Activated CD4-positive, alpha-beta memory T cell treated with anti-CD3 and anti-CD28 coated beads for 36 hours (primary cell): Measurements from ENCODE around the gene SMARCA2. TPM values are rescaled to one million over a fixed set of nuclear protein-coding genes. Genes with fewer than 3 reads are reported as not detected.
"Not testable (repeated sequence)": the region's sequence is repeated elsewhere in the genome, so short reads cannot be mapped to it uniquely, and the experiment has no call there.

Experiments
- CTCF ChIA-PET: fragments of 350-600 bp; sonication (Branson Sonifier 250); formaldehyde crosslinking; loops from one replicate; lab custom pipeline; 2021; ENCODE audit warnings: antibody characterized with exemption, inconsistent platforms; lab: Charles Lee
- POLR2A ChIA-PET: fragments of 350-600 bp; sonication (Branson Sonifier 250); formaldehyde crosslinking; loops from one replicate; lab custom pipeline; 2021; ENCODE audit warnings: antibody characterized with exemption; lab: Charles Lee
- DNase-seq: peaks from one replicate; pipeline ENCODE4 v3.0.0-alpha.2; 2020
- H3K27ac Mint-ChIP-seq: one replicate; pipeline ENCODE4 v1.8.0; 2021; ENCODE audit warnings: mixed read lengths
- H3K27me3 Mint-ChIP-seq: one replicate; pipeline ENCODE4 v1.8.0; 2021; ENCODE audit warnings: mixed read lengths
- H3K36me3 Mint-ChIP-seq: one replicate; pipeline ENCODE4 v1.8.0; 2021; ENCODE audit warnings: mixed read lengths
- H3K4me1 Mint-ChIP-seq: one replicate; pipeline ENCODE4 v1.8.0; 2021; ENCODE audit warnings: low read depth, mixed read lengths
- H3K4me3 Mint-ChIP-seq: one replicate; pipeline ENCODE4 v1.8.0; 2021; ENCODE audit warnings: mild to moderate bottlenecking, mixed read lengths
- H3K9me3 Mint-ChIP-seq: one replicate; pipeline ENCODE4 v1.8.0; 2021; ENCODE audit warnings: mixed read lengths
- intact Hi-C: fragments of 100-400 bp; cut with micrococcal nuclease; formaldehyde crosslinking; loops from one replicate; pipeline ENCODE4 v1.15.1; 2023
- total RNA-seq, 2 experiments: library from RNA; stranded (reverse); gene quantifications; one replicate each; pipeline ENCODE4 v1.2.3, GENCODE V29; 2021

Gene SMARCA2
- total RNA-seq, 2 experiments from 2014 or later = 95.1 to 100 TPM

- CTCF ChIA-PET = interaction anchor here (0.7 to 3.0 kb wide), 16 partner anchors 8 to 597 kb away, joined by 3 to 27 read pairs (median 3); no protein-coding TSS in a partner anchor
- Mint-ChIP-seq H3K4me1 (peaks cover 17% of the 10 kb centered on the region), H3K9me3 (no peaks in the 10 kb centered on the region), H3K36me3 (peaks cover 21% of the 10 kb centered on the region), H3K4me3 (no peak overlapping the region), H3K27me3 (no peaks in the 10 kb centered on the region), H3K27ac (no peak overlapping the region)
- intact Hi-C loops = loop anchor here (1.0 kb wide), 1 partner anchor 47 kb away; no protein-coding TSS in a partner anchor
- POLR2A ChIA-PET = interaction anchor here (0.6 kb wide), 1 partner anchor 727 kb away, joined by 3 read pairs; no protein-coding TSS in a partner anchor
- no peak for DNase-seq
These were observed 117.4 kb downstream of the SMARCA2 start for GRCh38 chr9:2132484-2133082.

- intact Hi-C loops = no loop called here
- no peak overlapping the region for H3K27ac Mint-ChIP-seq
- no peak for DNase-seq
- H3K4me1 Mint-ChIP-seq = peaks cover 18% of the 10 kb centered on the region
- H3K36me3 Mint-ChIP-seq = peaks cover 20% of the 10 kb centered on the region
- no peaks in the 10 kb centered on the region for H3K27me3 Mint-ChIP-seq
- POLR2A ChIA-PET = no interaction called here
- no peaks in the 10 kb centered on the region for H3K9me3 Mint-ChIP-seq
- no peak overlapping the region for H3K4me3 Mint-ChIP-seq
- CTCF ChIA-PET = interaction anchor here (1.3 to 3.0 kb wide), 2 partner anchors 45 to 46 kb away, joined by 4 to 27 read pairs; no protein-coding TSS in a partner anchor
These were observed 119.2 kb downstream of the SMARCA2 start for GRCh38 chr9:2134391-2134790.

- peaks cover 24% of the 10 kb centered on the region for H3K36me3 Mint-ChIP-seq
- peaks cover 23% of the 10 kb centered on the region for H3K4me1 Mint-ChIP-seq
- ChIA-PET POLR2A (no interaction called here), CTCF (interaction anchor here (1.5 kb wide), 1 partner anchor 42 kb away, joined by 4 read pairs; no protein-coding TSS in a partner anchor)
- no peaks in the 10 kb centered on the region for H3K9me3 Mint-ChIP-seq
- no peak for DNase-seq
- H3K27me3 Mint-ChIP-seq = no peaks in the 10 kb centered on the region
- intact Hi-C loops = no loop called here
- no peak overlapping the region for H3K4me3 Mint-ChIP-seq
- no peak overlapping the region for H3K27ac Mint-ChIP-seq
These were observed 123.5 kb downstream of the SMARCA2 start for GRCh38 chr9:2138646-2139045.

- Mint-ChIP-seq H3K4me1 (peaks cover 28% of the 10 kb centered on the region), H3K36me3 (peaks cover 22% of the 10 kb centered on the region), H3K4me3 (no peak overlapping the region), H3K9me3 (no peaks in the 10 kb centered on the region), H3K27me3 (no peaks in the 10 kb centered on the region), H3K27ac (no peak overlapping the region)
- ChIA-PET POLR2A (no interaction called here), CTCF (no interaction called here)
- intact Hi-C loops = no loop called here
- no peak for DNase-seq
These were observed 125.6 kb downstream of the SMARCA2 start for GRCh38 chr9:2140600-2141223.

GRCh38 chr9:2142212-2142611 is 127.1 kb downstream of the SMARCA2 start:
- ChIA-PET CTCF (no interaction called here), POLR2A (no interaction called here)
- no peaks in the 10 kb centered on the region for H3K27me3 Mint-ChIP-seq
- intact Hi-C loops = no loop called here
- H3K27ac Mint-ChIP-seq = no peak overlapping the region
- no peak for DNase-seq
- H3K4me3 Mint-ChIP-seq = no peak overlapping the region
- H3K36me3 Mint-ChIP-seq = peaks cover 24% of the 10 kb centered on the region
- no peaks in the 10 kb centered on the region for H3K9me3 Mint-ChIP-seq
- H3K4me1 Mint-ChIP-seq = peaks cover 33% of the 10 kb centered on the region

- CTCF ChIA-PET = no interaction called here
- peaks cover 27% of the 10 kb centered on the region for H3K4me1 Mint-ChIP-seq
These were observed 129.5 kb downstream of the SMARCA2 start for GRCh38 chr9:2144619-2145018.

GRCh38 chr9:2145746-2146145 is 130.6 kb downstream of the SMARCA2 start:
- Mint-ChIP-seq H3K9me3 (no peaks in the 10 kb centered on the region), H3K27ac (no peak overlapping the region), H3K36me3 (peaks cover 19% of the 10 kb centered on the region), H3K27me3 (no peaks in the 10 kb centered on the region), H3K4me1 (peaks cover 31% of the 10 kb centered on the region), H3K4me3 (no peak overlapping the region)
- ChIA-PET CTCF (interaction anchor here (1.7 kb wide), 1 partner anchor 12 kb away, joined by 7 read pairs; no protein-coding TSS in a partner anchor), POLR2A (no interaction called here)
- DNase-seq = no peak
- intact Hi-C loops = no loop called here

More at GRCh38 chr9:2144619-2145018, 129.5 kb downstream of the SMARCA2 start:
- H3K27me3 Mint-ChIP-seq = no peaks in the 10 kb centered on the region
- no peaks in the 10 kb centered on the region for H3K9me3 Mint-ChIP-seq
- H3K27ac Mint-ChIP-seq = no peak overlapping the region
- no peak for DNase-seq
- POLR2A ChIA-PET = no interaction called here
- intact Hi-C loops = no loop called here
- peaks cover 20% of the 10 kb centered on the region for H3K36me3 Mint-ChIP-seq
- no peak overlapping the region for H3K4me3 Mint-ChIP-seq

- Mint-ChIP-seq H3K4me1 (peaks cover 33% of the 10 kb centered on the region), H3K36me3 (peaks cover 23% of the 10 kb centered on the region)
- intact Hi-C loops, H3K9me3 Mint-ChIP-seq, POLR2A ChIA-PET, H3K27ac Mint-ChIP-seq, H3K4me3 Mint-ChIP-seq, H3K27me3 Mint-ChIP-seq: not testable (repeated sequence)
- DNase-seq = peak; percentile 32
- CTCF ChIA-PET = interaction anchor here (0.7 to 1.7 kb wide), 3 partner anchors 11 to 34 kb away, joined by 3 to 7 read pairs (median 4); no protein-coding TSS in a partner anchor
These were observed 131.6 kb downstream of the SMARCA2 start for GRCh38 chr9:2146700-2147099.

- H3K9me3 Mint-ChIP-seq = peaks cover 2% of the 10 kb centered on the region
- POLR2A ChIA-PET = interaction anchor here (0.6 kb wide), 1 partner anchor 9 kb away, joined by 3 read pairs; no protein-coding TSS in a partner anchor
- no peak for DNase-seq
- CTCF ChIA-PET = no interaction called here
- H3K4me1 Mint-ChIP-seq = peaks cover 34% of the 10 kb centered on the region
- H3K36me3 Mint-ChIP-seq = peaks cover 17% of the 10 kb centered on the region
- intact Hi-C loops = no loop called here
- no peak overlapping the region for H3K27ac Mint-ChIP-seq
- no peaks in the 10 kb centered on the region for H3K27me3 Mint-ChIP-seq
- H3K4me3 Mint-ChIP-seq = no peak overlapping the region
These were observed 135.2 kb downstream of the SMARCA2 start for GRCh38 chr9:2150338-2150737.

- POLR2A ChIA-PET = no interaction called here
- H3K4me3 Mint-ChIP-seq = no peak overlapping the region
- intact Hi-C loops = no loop called here
- CTCF ChIA-PET = no interaction called here
- peak overlapping the region; percentile 2 for H3K27ac Mint-ChIP-seq
- H3K36me3 Mint-ChIP-seq = peaks cover 17% of the 10 kb centered on the region
- H3K9me3 Mint-ChIP-seq = peaks cover 2% of the 10 kb centered on the region
- DNase-seq = no peak
- H3K4me1 Mint-ChIP-seq = peaks cover 37% of the 10 kb centered on the region
- H3K27me3 Mint-ChIP-seq = no peaks in the 10 kb centered on the region
These were observed 136.0 kb downstream of the SMARCA2 start for GRCh38 chr9:2151171-2151570.

- ChIA-PET CTCF (no interaction called here), POLR2A (no interaction called here)
- H3K27ac Mint-ChIP-seq = no peak overlapping the region
- peaks cover 48% of the 10 kb centered on the region for H3K4me1 Mint-ChIP-seq
- peaks cover 2% of the 10 kb centered on the region for H3K9me3 Mint-ChIP-seq
- H3K4me3 Mint-ChIP-seq = no peak overlapping the region
- H3K27me3 Mint-ChIP-seq = no peaks in the 10 kb centered on the region
- intact Hi-C loops = no loop called here
- H3K36me3 Mint-ChIP-seq = peaks cover 14% of the 10 kb centered on the region
- no peak for DNase-seq
These were observed 138.0 kb downstream of the SMARCA2 start for GRCh38 chr9:2152966-2153629.

GRCh38 chr9:2153630-2154217 is 138.6 kb downstream of the SMARCA2 start:
- intact Hi-C loops = no loop called here
- Mint-ChIP-seq H3K4me3 (no peak overlapping the region), H3K27ac (no peak overlapping the region), H3K9me3 (peaks cover 2% of the 10 kb centered on the region), H3K36me3 (peaks cover 12% of the 10 kb centered on the region), H3K27me3 (no peaks in the 10 kb centered on the region), H3K4me1 (peaks cover 52% of the 10 kb centered on the region)
- ChIA-PET CTCF (no interaction called here), POLR2A (no interaction called here)
- no peak for DNase-seq
